Suppressor macrophage (primary cell): ENCODE data around the gene CALHM4.

Source experiments
- DNase-seq, 4 experiments: peaks; one replicate each; pipeline ENCODE4 v3.0.0-alpha.2; 2020 to 2022
- total RNA-seq, 17 experiments: gene quantifications; one replicate each; lab custom pipeline; 2026; ENCODE audit warnings: mixed read lengths in 6 of 17, inconsistent platforms in 3 of 17; lab: John Stamatoyannopoulos, UW

CALHM4 gene
- total RNA-seq, result 0 to 2.1 (median 0) reads per million in 17 experiments

GRCh38 chr6:116553451-116553850, at the start of gene CALHM4:
Gene CALHM4 (plus strand): TSS chr6:116553751. CDS start chr6:116553794, 43 bp downstream.
- DNase-seq, result no peak

GRCh38 chr6:116507324-116507723, 46.2 kb upstream of the CALHM4 start:
- DNase-seq, result no peak

GRCh38 chr6:116508527-116508926, 45.0 kb upstream of the CALHM4 start:
- DNase-seq, result no peak

- DNase-seq, result peak in 2 of 4 experiments; percentile 20 to 31
Measured at GRCh38 chr6:116511424-116512110, 42.0 kb upstream of the CALHM4 start, which contains the start of gene CALHM5. Gene CALHM5 (plus strand): TSS chr6:116511639. CDS start chr6:116511697, 58 bp downstream.

GRCh38 chr6:116512111-116512559, 41.4 kb upstream of the CALHM4 start:
- no peak for DNase-seq

GRCh38 chr6:116512734-116513133, 40.8 kb upstream of the CALHM4 start:
- no peak for DNase-seq

GRCh38 chr6:116513224-116513875, 40.2 kb upstream of the CALHM4 start:
- no peak for DNase-seq

GRCh38 chr6:116514111-116514510, 39.4 kb upstream of the CALHM4 start:
- DNase-seq, result no peak

- no peak for DNase-seq
Measured at GRCh38 chr6:116515141-116515540, 38.4 kb upstream of the CALHM4 start.

- no peak for DNase-seq
Measured at GRCh38 chr6:116518621-116519368, 34.8 kb upstream of the CALHM4 start.

GRCh38 chr6:116522896-116523295, 30.7 kb upstream of the CALHM4 start:
- no peak for DNase-seq

- no peak for DNase-seq
Measured at GRCh38 chr6:116524236-116524635, 29.3 kb upstream of the CALHM4 start.

- DNase-seq, result no peak
Measured at GRCh38 chr6:116528133-116528532, 25.4 kb upstream of the CALHM4 start.

GRCh38 chr6:116528780-116529179, 24.8 kb upstream of the CALHM4 start:
- no peak for DNase-seq

- peak in 2 of 4 experiments; percentile 66 to 69 for DNase-seq
Measured at GRCh38 chr6:116529466-116530290, 23.9 kb upstream of the CALHM4 start.

- DNase-seq, result no peak
Measured at GRCh38 chr6:116530436-116530835, 23.1 kb upstream of the CALHM4 start.

- peak; percentile 79 to 88 (median 84) for DNase-seq
Measured at GRCh38 chr6:116531675-116532570, 21.6 kb upstream of the CALHM4 start.

GRCh38 chr6:116533233-116533957, 20.2 kb upstream of the CALHM4 start:
- peak in 1 of 4 experiments; percentile 10 for DNase-seq

GRCh38 chr6:116535109-116535508, 18.4 kb upstream of the CALHM4 start:
- DNase-seq, result no peak

- DNase-seq, result peak; percentile 58 to 87 (median 78)
Measured at GRCh38 chr6:116536216-116536621, 17.3 kb upstream of the CALHM4 start.
